H7 (cell line): Measurements from ENCODE around the gene SLC46A1. TPM values are rescaled to one million over a fixed set of nuclear protein-coding genes. Genes with fewer than 3 reads are reported as not detected.

Experiments
- DNase-seq: peaks from one replicate; pipeline ENCODE4 v3.0.0; 2012
- H3K27me3 ChIP-seq: 2 replicates; pipeline ENCODE4 v1.6.0; 2011; ENCODE audit warnings: mild to moderate bottlenecking, low read length; ENCODE audit not compliant: control insufficient read depth, insufficient read depth
- H3K36me3 ChIP-seq: replicated peaks from 2 replicates; pipeline ENCODE4 v1.5.1; 2011; ENCODE audit warnings: low read length; ENCODE audit not compliant: control insufficient read depth, insufficient read depth
- H3K4me3 ChIP-seq: 2 replicates; pipeline ENCODE4 v1.5.1; 2011; ENCODE audit warnings: low read depth, mild to moderate bottlenecking, control low read depth, low read length, moderate library complexity; ENCODE audit not compliant: insufficient read depth
- total RNA-seq: library from RNA; depleted of rRNA; stranded (reverse); fragments of >200 nt; shearing (Covaris generic); gene quantifications from 2 replicates; pipeline ENCODE4 v1.2.3, GENCODE V29; 2014

The SLC46A1 gene
- total RNA-seq, 1 experiment from 2014 or later, result 6.7 TPM

DNA sequence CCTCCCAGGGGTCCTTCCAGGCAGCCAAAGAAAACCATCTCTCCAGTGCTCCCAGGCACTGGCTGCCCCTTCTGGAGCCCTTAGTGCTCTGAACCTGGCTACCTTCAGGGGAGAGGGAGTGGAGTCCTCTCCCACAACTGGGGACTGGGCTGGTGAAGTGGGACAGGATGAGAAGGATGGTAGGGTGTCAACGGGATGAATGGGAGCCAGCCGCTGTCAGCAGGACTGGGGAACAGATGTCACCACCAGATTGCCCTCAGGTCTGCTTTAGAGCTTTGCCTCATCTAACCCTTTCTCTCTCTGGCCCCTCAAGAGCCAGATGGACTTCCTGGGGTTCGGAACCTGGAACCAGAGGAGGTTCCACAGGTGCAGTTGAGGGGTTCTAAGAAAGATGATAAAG is 40.5 kb downstream of the SLC46A1 start:
- no peak for DNase-seq
- H3K4me3 ChIP-seq, result no peak overlapping the region
- no peaks in the 10 kb centered on the region for H3K27me3 ChIP-seq
- H3K36me3 ChIP-seq, result peaks cover 1% of the 10 kb centered on the region

DNA sequence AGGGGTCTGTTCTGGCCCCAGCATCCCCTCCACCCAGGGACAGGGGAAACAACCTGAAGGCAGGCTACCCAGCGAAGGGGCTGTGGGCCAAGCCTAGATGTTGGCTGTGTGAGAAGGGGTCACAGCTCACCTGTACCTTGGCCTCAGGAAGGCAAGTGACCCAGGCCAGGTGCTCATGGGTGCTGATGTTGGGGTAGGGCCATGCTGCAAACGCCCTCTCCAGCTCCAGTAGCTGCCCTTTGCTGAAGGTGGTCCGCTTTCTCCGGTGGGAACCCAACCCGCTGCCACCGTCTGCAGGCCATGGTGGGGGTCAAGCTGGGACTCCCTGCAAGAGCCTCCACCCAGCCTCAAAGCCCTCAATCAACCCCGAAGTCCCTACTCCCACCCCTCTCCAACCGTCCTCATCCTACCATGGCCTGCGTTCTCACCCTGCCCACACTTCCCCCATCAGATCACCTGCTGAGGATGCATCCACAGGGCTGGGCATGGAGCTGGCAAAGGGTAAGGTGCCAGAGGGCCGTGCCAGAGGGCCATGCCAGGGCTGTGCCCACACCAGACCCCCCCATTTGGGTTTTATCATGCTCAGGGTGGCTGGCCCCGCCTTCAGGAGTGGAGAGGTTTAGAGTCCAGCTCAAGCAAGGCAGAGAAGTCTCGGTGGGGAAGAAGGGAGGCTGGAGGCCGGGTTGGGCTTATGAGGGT is 41.2 kb downstream of the SLC46A1 start, which contains the start of gene SEBOX:
SEBOX (minus strand) TSS at position 535 of the 699 bp plus-strand sequence; CDS start at position 487, 48 bp downstream.
- Histone ChIP-seq H3K27me3 (no peaks in the 10 kb centered on the region), H3K36me3 (peaks cover 4% of the 10 kb centered on the region), H3K4me3 (no peak within 1 kb of the TSS)
- no peak for DNase-seq

DNA sequence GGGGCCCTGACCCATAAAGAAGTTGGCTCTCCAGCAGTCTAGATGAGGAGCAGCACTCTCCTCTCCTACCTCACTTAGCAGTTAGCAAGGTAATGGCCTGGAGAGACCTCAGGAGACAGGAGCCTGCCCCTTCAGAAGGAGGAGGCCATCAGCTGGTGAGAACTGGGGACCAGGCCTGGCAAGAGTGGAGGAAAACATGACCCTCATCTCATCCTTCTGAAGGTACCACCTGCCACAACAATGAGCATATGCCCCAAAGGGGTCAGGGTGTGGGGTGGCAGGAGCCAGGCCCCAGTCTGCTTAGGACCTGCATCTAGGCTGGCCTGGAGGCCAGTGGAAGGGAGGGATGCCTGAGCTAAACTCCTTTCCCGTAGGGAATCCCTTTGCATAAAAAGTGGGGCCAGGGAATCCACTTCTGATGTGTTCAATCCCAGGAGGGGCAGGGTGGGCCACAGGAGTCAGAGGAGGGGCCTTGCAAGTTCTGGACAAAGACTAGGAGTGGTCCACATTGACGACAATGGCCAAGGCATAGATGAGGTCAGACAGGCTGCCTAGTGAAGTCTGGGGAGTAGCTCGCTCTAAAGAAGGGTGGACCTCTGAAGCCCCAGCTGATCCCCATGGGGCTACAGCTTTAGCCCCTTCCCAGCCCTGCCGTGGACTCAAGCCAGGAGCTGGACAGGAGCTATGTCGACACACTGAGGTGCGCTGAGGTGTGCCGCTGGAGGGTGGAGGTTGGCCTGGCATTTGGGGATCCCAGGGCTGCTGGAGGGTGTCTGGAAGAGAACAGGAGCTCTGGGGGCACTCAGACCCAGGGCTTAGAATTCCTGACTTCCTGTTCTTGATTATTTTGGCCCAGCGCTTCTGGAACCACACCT is 42.0 kb downstream of the SLC46A1 start:
- Histone ChIP-seq H3K27me3 (no peaks in the 10 kb centered on the region), H3K4me3 (no peak overlapping the region), H3K36me3 (peaks cover 8% of the 10 kb centered on the region)
- no peak for DNase-seq

DNA sequence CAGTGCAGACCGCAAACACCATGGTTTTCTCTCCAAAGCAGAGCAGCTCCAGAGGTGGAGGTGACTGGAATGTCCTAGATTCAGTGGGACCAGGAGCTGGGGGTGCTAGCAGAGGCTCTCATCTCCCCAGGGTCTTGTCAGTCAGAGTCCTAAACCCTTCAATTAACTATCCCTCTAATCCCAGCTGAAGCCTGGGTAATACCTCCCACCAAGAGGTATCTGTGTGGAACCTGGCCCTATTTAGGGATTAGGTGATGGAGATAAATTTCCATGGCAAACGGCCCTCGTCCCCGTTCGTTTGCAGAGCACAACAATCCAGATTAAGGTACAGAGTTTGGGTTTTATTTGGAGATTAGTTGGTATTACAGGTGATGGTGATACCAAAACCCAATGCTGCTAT is 42.8 kb downstream of the SLC46A1 start:
- no peaks in the 10 kb centered on the region for H3K27me3 ChIP-seq
- no peak overlapping the region for H3K4me3 ChIP-seq
- H3K36me3 ChIP-seq, result peaks cover 8% of the 10 kb centered on the region
- DNase-seq, result no peak

DNA sequence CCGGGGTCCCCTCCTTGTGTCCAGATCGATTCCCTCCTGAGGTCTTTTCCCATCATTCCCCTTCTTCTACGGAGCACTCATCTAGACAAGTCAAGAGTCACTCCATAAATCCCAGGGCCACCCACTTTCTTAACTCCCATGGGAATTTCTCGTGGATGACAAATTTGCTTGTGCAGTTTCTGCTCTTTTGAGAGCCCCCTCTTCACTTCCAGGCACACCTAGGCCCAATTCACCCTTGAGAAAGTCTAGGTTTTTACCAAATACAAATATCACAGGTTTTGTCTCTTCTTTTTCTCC is 48.2 kb downstream of the SLC46A1 start:
- DNase-seq, result no peak
- Histone ChIP-seq H3K36me3 (peaks cover 28% of the 10 kb centered on the region), H3K27me3 (no peaks in the 10 kb centered on the region), H3K4me3 (peak overlapping the region; percentile 89)

DNA sequence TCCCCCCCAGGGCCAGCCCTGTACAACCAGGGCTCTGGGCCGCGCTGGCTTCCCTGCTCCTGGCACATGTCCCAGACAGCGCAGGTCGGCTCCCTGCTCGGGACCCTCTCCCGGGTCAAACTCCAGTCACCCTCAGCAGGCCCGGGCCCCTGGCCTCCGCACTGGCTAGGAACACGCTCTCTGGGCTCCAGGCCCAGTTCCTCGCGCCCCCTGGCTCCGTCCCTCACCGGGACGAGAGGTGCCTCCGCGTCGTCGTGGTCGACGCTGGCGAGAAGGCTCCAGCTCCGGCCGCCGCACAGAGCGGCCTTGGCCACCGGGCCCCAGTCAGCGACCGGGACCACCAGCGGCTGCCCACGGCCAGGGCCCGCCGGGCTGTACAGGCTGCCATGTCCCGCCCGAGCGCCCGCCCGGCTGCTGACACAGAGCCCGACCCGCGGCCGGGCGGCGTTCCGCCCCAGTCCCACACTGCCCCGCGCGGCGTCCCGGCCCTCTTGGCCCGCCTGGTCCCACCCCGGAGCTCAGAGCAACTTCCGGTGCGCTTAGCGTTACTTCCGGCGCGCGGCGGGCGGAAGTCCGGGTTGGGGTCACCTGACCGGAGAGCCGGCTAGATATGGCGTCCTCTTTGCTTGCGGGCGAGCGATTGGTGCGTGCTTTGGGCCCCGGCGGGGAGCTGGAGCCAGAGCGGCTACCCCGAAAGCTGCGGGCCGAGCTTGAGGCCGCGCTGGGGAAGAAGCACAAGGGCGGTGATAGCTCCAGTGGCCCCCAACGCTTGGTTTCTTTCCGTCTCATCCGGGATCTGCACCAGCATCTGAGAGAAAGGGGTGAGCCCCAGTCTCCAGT is 48.7 kb downstream of the SLC46A1 start, which contains the start of gene POLDIP2:
POLDIP2 (minus strand) TSS at position 467 of the 840 bp plus-strand sequence; CDS start at position 388, 79 bp downstream.
- peak; percentile 99 for DNase-seq
- Histone ChIP-seq H3K4me3 (peak within 1 kb of the TSS; percentile 89), H3K36me3 (peaks cover 30% of the 10 kb centered on the region), H3K27me3 (no peaks in the 10 kb centered on the region)

DNA sequence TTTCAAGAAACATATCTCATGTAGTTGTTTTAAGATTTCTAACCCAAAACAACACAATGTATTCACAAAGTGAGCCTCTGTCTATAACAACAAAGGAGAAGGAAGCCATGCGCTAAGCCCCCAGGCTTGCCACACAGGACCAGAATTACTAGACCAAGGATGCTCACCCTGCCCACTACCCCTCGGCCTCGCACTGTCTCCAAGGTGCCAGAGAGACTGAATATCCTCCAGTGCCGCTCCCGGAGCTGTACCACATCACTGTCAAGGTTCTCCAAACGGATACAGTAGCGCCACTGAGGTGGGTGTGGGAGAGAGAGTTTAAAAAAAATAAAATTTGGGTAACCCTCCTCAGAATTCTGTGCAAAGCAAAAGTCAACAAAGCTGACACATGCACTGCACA is 55.7 kb downstream of the SLC46A1 start:
- no peak for DNase-seq
- peaks cover 46% of the 10 kb centered on the region for H3K36me3 ChIP-seq

DNA sequence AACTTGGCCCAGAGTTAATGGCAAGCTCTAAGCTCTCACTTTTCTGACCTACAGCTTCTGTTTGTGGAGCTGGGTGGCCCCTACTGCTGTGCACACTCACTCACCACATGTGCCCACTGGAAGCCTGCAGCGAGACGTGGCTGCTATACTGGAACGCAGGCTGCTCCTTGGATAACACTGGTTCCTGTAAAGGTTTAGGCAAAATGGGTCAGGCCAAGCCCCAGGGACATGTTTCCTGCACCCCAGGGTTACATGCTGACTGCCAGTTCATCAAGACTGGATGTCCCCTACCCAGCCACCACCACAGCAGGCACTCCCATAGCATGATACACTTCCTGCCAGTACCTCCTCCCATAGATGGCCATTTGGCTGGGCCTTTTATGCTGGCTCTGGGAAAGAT is 57.0 kb downstream of the SLC46A1 start:
- no peak for DNase-seq
- Histone ChIP-seq H3K4me3 (no peak overlapping the region), H3K27me3 (no peaks in the 10 kb centered on the region), H3K36me3 (peaks cover 38% of the 10 kb centered on the region)

More for the DNA sequence above, 55.7 kb downstream of the SLC46A1 start:
- no peak overlapping the region for H3K4me3 ChIP-seq
- H3K27me3 ChIP-seq, result no peaks in the 10 kb centered on the region

DNA sequence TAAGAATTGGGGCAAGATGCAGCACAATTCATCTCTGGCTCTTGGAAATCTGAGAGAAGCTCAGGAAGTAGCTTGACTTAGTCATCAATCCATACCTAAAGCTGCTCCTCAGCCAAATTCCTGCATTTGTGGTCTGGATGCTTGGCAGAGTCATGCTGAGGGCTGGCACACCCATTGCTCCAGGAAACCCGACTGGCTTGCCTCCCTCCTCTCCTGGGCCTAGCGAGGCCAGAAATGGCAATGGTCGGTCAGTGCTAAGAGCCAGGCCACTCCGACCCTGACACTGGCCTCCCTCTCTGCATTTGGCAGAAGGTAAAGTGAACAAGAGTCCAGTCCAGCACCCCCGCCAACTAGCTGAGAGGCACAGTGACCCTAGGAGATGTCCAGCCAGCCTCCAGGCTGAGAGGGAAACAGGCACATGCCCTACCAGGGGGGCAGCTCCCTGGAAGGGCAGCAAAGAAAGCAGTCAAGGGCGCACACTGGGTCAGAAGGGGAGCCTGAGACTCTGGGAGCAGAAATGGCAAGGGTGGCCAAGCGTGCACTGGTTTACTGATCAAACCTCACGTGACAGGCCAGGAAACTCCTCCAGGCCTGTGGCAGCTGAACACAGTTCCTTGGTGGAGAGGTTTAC is 58.6 kb downstream of the SLC46A1 start:
- Histone ChIP-seq H3K27me3 (no peaks in the 10 kb centered on the region), H3K4me3 (no peak overlapping the region), H3K36me3 (peaks cover 30% of the 10 kb centered on the region)
- no peak for DNase-seq

DNA sequence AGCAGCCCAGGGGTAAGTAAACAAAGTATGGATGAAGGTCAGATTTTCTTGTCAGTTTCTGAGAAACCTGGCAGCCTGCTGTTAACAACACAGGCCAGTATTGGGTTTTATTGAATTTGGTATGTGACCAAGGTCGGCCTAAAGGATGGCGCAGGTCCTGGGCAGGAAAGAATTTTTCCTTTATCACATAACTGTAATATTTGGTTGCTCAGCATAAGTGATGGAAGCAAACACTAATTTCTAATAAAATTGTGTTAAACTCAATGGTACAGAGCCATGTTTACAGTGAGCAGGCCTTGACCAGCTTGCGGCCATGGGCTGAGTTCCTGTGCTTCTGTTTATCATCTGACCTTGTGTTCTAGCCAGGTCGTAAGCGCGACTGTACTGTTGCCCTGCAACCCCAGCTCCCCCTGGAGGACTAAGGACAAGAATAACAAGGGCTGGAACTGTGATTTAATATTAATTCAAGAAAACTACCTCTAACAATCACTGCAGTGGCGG is 59.2 kb downstream of the SLC46A1 start:
- H3K36me3 ChIP-seq, result peaks cover 33% of the 10 kb centered on the region
- DNase-seq, result peak; percentile 63
- no peaks in the 10 kb centered on the region for H3K27me3 ChIP-seq
- H3K4me3 ChIP-seq, result no peak overlapping the region

DNA sequence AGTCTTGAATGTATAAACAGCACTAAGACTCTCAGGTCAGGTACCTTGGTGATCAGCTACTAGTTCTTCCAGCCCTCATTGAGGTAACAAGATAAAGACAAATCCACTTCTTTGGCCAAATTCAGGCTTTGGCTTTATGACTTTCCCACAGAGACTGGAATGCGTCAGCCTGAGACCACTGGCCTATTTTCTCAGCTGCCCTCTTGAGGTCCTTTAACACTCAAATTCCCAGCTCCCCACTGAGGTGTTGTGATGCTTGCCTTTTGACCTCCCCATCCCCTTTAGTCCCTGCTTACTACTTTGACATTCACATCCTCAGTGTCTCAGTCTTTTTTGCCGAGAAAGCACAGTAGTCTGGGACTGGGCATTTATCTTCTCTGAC is 59.8 kb downstream of the SLC46A1 start:
- H3K36me3 ChIP-seq, result peaks cover 35% of the 10 kb centered on the region
- no peaks in the 10 kb centered on the region for H3K27me3 ChIP-seq
- H3K4me3 ChIP-seq, result no peak overlapping the region
- peak; percentile 64 for DNase-seq

DNA sequence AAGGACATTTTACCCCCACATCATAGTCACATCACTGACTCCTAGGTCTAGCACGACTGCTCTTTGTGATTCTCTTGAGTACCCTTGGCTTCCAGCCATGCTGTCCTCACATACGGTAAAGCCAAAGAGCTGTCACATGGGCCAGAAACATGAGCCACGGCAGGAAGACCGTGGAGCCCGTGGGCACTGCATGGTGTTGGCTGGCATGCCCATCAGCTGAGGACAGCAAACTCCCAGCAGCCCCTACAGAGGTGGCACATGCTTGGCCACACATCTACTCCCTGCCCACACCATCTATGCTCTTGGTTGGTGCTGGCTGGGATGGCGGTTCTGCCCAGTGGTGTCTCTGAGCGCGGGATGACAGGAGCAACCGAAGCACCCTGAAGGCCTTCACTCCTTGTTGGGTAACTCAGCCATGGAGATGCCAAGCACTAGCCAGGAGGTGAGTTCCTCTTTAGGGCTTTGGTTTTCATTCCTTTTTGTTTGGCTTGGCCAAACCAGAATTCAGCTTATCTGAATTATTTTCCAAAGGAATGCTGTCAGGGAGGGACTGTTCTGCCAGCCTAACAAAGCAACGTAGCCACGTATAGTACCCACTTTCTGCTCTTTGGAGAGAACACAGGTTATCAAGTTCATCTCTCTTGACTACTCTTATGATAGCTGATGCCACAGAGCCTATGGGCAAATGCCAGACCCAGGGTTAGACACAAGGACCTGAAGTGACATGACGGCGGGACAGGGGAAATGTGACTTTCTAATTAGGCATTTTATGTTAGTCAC is 60.4 kb downstream of the SLC46A1 start:
- H3K36me3 ChIP-seq, result peaks cover 34% of the 10 kb centered on the region
- H3K4me3 ChIP-seq, result no peak overlapping the region
- no peak for DNase-seq
- H3K27me3 ChIP-seq, result no peaks in the 10 kb centered on the region
